ENCODE data around the gene LGR4. TPM values are rescaled to one million over a fixed set of nuclear protein-coding genes. Genes with fewer than 3 reads are reported as not detected.

The LGR4 gene
- total RNA-seq, 1 experiment from 2014 or later: 7.1 TPM

DNA sequence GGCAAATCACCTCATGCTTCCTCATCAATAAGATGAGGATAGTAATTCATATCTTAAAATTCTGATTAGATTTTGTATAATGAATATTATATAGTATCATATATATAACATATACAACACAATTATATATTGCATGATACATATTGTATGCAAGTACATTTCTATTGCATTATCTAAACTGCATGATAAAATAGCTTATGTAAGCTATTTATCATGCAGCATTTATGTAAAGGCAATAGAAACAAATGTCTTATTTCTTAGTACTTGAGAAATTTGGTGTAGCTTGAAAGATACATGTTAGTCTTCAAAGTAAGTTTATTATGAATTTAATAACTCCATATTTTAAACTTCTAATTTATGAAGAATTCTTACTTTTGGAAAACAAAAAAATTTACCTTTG is 28.5 kb upstream of the LGR4 start:
- TF ChIP-seq, protein P1, sequence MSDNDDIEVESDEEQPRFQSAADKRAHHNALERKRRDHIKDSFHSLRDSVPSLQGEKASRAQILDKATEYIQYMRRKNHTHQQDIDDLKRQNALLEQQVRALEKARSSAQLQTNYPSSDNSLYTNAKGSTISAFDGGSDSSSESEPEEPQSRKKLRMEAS (IDR thresholded peaks at IDR 0.05): no peak
- no peak for TF ChIP-seq FOSL1 (IDR thresholded peaks at IDR 0.05; ENCODE audit: low read depth)
- no peak for TF ChIP-seq ZFX (IDR thresholded peaks at IDR 0.05)
- TF ChIP-seq SP1 (IDR thresholded peaks at IDR 0.05; ENCODE audit: low read depth): no peak
- TF ChIP-seq, protein P2, sequence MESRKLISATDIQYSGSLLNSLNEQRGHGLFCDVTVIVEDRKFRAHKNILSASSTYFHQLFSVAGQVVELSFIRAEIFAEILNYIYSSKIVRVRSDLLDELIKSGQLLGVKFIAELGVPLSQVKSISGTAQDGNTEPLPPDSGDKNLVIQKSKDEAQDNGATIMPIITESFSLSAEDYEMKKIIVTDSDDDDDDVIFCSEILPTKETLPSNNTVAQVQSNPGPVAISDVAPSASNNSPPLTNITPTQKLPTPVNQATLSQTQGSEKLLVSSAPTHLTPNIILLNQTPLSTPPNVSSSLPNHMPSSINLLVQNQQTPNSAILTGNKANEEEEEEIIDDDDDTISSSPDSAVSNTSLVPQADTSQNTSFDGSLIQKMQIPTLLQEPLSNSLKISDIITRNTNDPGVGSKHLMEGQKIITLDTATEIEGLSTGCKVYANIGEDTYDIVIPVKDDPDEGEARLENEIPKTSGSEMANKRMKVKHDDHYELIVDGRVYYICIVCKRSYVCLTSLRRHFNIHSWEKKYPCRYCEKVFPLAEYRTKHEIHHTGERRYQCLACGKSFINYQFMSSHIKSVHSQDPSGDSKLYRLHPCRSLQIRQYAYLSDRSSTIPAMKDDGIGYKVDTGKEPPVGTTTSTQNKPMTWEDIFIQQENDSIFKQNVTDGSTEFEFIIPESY (IDR thresholded peaks at IDR 0.05; ENCODE audit: extremely low read depth, insufficient replicate concordance, low read length): no peak
- no peak for TF ChIP-seq ELF1 (IDR thresholded peaks at IDR 0.05; ENCODE audit: borderline replicate concordance, low read depth)
- TF ChIP-seq, protein P3, sequence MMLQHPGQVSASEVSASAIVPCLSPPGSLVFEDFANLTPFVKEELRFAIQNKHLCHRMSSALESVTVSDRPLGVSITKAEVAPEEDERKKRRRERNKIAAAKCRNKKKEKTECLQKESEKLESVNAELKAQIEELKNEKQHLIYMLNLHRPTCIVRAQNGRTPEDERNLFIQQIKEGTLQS (IDR thresholded peaks at IDR 0.05): no peak
- TF ChIP-seq EZH2phosphoT487 (IDR thresholded peaks at IDR 0.05; ENCODE audit: borderline replicate concordance): no peak
- Histone ChIP-seq H3K4me1 (ENCODE audit: control insufficient read depth in 1 of 2, insufficient read depth in 2 of 2, low read length in 2 of 2) (peaks cover 0 to 10% of the 10 kb centered on the region in 2 experiments; a peak in 2 of 4 replicates), H3K27ac (ENCODE audit: low read depth, low read length) (no peak overlapping the region), H3K36me3 (ENCODE audit: control insufficient read depth in 1 of 2, insufficient read depth in 2 of 2, low read length in 2 of 2) (peaks cover 31 to 37% of the 10 kb centered on the region in 2 experiments), H4K20me1 (ENCODE audit: insufficient read depth) (0 out of 2 replicates have a peak, but pooled peaks cover 4% of the 10 kb centered on the region), H3K4me2 (ENCODE audit: low read length) (no peak overlapping the region), H3K4me3 (replicated peaks in 1 of 2; ENCODE audit: low read depth in 1 of 2, low read length in 2 of 2) (no peak overlapping the region), H3K27me3 (ENCODE audit: insufficient read depth, low read length) (no peaks in the 10 kb centered on the region), H3K9ac (ENCODE audit: low read length) (no peak overlapping the region), H3K9me3 (ENCODE audit: control insufficient read depth in 1 of 2, insufficient read depth in 1 of 2, low read depth in 1 of 2, low read length in 2 of 2) (no peaks in the 10 kb centered on the region), H2AFZ (ENCODE audit: low read depth, low read length, poor library complexity, severe bottlenecking) (no peak overlapping the region), H3K9me2 (ENCODE audit: insufficient read depth) (no peaks in the 10 kb centered on the region), H3K79me2 (ENCODE audit: insufficient read depth, low read length) (peaks cover 80% of the 10 kb centered on the region)
- ChIA-PET POLR2A (no interaction called here), CTCF (no interaction called here), RAD21 (ENCODE audit: low non-redundant PET in 1 of 2, low total read pairs in 2 of 2, uncharacterized antibody in 2 of 2, unreplicated experiment in 2 of 2) (no interaction called here)
- no TSS peak for BruUV-seq (replicated peaks)
- intact Hi-C loops (cut with micrococcal nuclease): no loop called here
- ATAC-seq (no peak), DNase-seq (ENCODE audit: low read depth, low spot score) (no peak)
